ENCODE measurements around the gene MFSD1. TPM values are rescaled to one million over a fixed set of nuclear protein-coding genes. Genes with fewer than 3 reads are reported as not detected.

The MFSD1 gene
- total RNA-seq, 2 experiments from 2014 or later = 7.2 to 7.6 TPM

GRCh38 chr3:158782283-158782989 is 19.4 kb upstream of the MFSD1 start:
- H3K9me3 ChIP-seq (ENCODE audit: control insufficient read depth in 1 of 2, insufficient read depth in 1 of 2, low read length in 2 of 2) = no peaks in the 10 kb centered on the region
- H3K27me3 ChIP-seq (ENCODE audit: control insufficient read depth in 1 of 2, insufficient read depth in 2 of 2, low read length in 2 of 2) = no peaks in the 10 kb centered on the region
- CTCF ChIA-PET = interaction anchor here (1.3 kb wide), 1 partner anchor 9 kb away, joined by 3 read pairs; no protein-coding TSS in a partner anchor
- intact Hi-C loops (cut with DNase I, micrococcal nuclease) = no loop called here
- H3K36me3 ChIP-seq (ENCODE audit: insufficient read depth, low read length) = no peaks in the 10 kb centered on the region
- Mint-ChIP-seq H3K36me3 (ENCODE audit: low read depth) (no peaks in the 10 kb centered on the region), H3K27me3 (no peaks in the 10 kb centered on the region), H3K4me3 (no peak overlapping the region), H3K4me1 (ENCODE audit: low read depth) (no peaks in the 10 kb centered on the region), H3K9me3 (peaks cover 2% of the 10 kb centered on the region), H3K27ac (no peak overlapping the region)
- POLR2A ChIA-PET = no interaction called here
- DNase-seq (no peak), ATAC-seq (ENCODE audit: poor library complexity) (no peak)
- H3K4me3 ChIP-seq (ENCODE audit: low read length) = no peak overlapping the region
- TF ChIP-seq CTCF (IDR thresholded peaks at IDR 0.05) = no peak
- no peaks in the 10 kb centered on the region for H3K4me1 ChIP-seq (ENCODE audit: insufficient read depth, low read length)
- H3K27ac ChIP-seq (ENCODE audit: low read depth in 1 of 2, low read length in 2 of 2) = no peak overlapping the region

GRCh38 chr3:158783051-158783450 is 18.8 kb upstream of the MFSD1 start:
- POLR2A ChIA-PET = no interaction called here
- Histone ChIP-seq H3K4me1 (ENCODE audit: insufficient read depth, low read length) (no peaks in the 10 kb centered on the region), H3K9me3 (ENCODE audit: control insufficient read depth in 1 of 2, insufficient read depth in 1 of 2, low read length in 2 of 2) (no peaks in the 10 kb centered on the region), H3K27ac (ENCODE audit: low read depth in 1 of 2, low read length in 2 of 2) (no peak overlapping the region), H3K4me3 (ENCODE audit: low read length) (no peak overlapping the region), H3K36me3 (ENCODE audit: insufficient read depth, low read length) (no peaks in the 10 kb centered on the region), H3K27me3 (ENCODE audit: control insufficient read depth in 1 of 2, insufficient read depth in 2 of 2, low read length in 2 of 2) (no peaks in the 10 kb centered on the region)
- ATAC-seq (ENCODE audit: poor library complexity) (no peak), DNase-seq (no peak)
- H3K9me3 Mint-ChIP-seq = peaks cover 2% of the 10 kb centered on the region
- intact Hi-C loops (cut with DNase I, micrococcal nuclease) = no loop called here
- H3K4me3 Mint-ChIP-seq = no peak overlapping the region
- no peaks in the 10 kb centered on the region for H3K27me3 Mint-ChIP-seq
- no peak overlapping the region for H3K27ac Mint-ChIP-seq
- TF ChIP-seq CTCF (IDR thresholded peaks at IDR 0.05) = no peak
- CTCF ChIA-PET = interaction anchor here (1.3 kb wide), 1 partner anchor 8 kb away, joined by 3 read pairs; no protein-coding TSS in a partner anchor
- no peaks in the 10 kb centered on the region for H3K36me3 Mint-ChIP-seq (ENCODE audit: low read depth)
- H3K4me1 Mint-ChIP-seq (ENCODE audit: low read depth) = no peaks in the 10 kb centered on the region

GRCh38 chr3:158785972-158786371 is 15.9 kb upstream of the MFSD1 start:
- peaks cover 2% of the 10 kb centered on the region for H3K9me3 Mint-ChIP-seq
- no peak for TF ChIP-seq CTCF (IDR thresholded peaks at IDR 0.05)
- Histone ChIP-seq H3K4me3 (ENCODE audit: low read length) (no peak overlapping the region), H3K27ac (ENCODE audit: low read depth in 1 of 2, low read length in 2 of 2) (no peak overlapping the region), H3K36me3 (ENCODE audit: insufficient read depth, low read length) (no peaks in the 10 kb centered on the region), H3K27me3 (ENCODE audit: control insufficient read depth in 1 of 2, insufficient read depth in 2 of 2, low read length in 2 of 2) (no peaks in the 10 kb centered on the region), H3K4me1 (ENCODE audit: insufficient read depth, low read length) (no peaks in the 10 kb centered on the region), H3K9me3 (ENCODE audit: control insufficient read depth in 1 of 2, insufficient read depth in 1 of 2, low read length in 2 of 2) (no peaks in the 10 kb centered on the region)
- H3K4me1 Mint-ChIP-seq (ENCODE audit: low read depth) = no peaks in the 10 kb centered on the region
- no peaks in the 10 kb centered on the region for H3K36me3 Mint-ChIP-seq (ENCODE audit: low read depth)
- no peak overlapping the region for H3K4me3 Mint-ChIP-seq
- ATAC-seq (ENCODE audit: poor library complexity) = no peak
- ChIA-PET CTCF (interaction anchor here (1.7 kb wide), 1 partner anchor 9 kb away, joined by 3 read pairs; no protein-coding TSS in a partner anchor), POLR2A (no interaction called here)
- H3K27me3 Mint-ChIP-seq = no peaks in the 10 kb centered on the region
- no peak overlapping the region for H3K27ac Mint-ChIP-seq
- intact Hi-C loops (cut with DNase I, micrococcal nuclease) = no loop called here
- no peak for DNase-seq

All from CD4-positive, alpha-beta T cell (primary cell).